Heart left ventricle (tissue), 16 donors: ENCODE results near the gene OR14J1. TPM values are rescaled to one million over a fixed set of nuclear protein-coding genes. Genes with fewer than 3 reads are reported as not detected.
"Not testable (repeated sequence)": the region's sequence is repeated elsewhere in the genome, so short reads cannot be mapped to it uniquely, and the experiment has no call there.

Experiments
- ATAC-seq, 4 donors: fragments of 200-7000 bp; cut with Tn5 transposase; one replicate each; pipeline ENCODE4 v1.9.1; 2020 to 2022; ENCODE audit warnings: moderate library complexity in 4 of 4, mild to moderate bottlenecking in 3 of 4, moderate number of reproducible peaks in 1 of 4
- DNase-seq, 5 donors: peaks; one replicate each; pipeline ENCODE4 v3.0.0-alpha.2; 2020
- H3K27ac ChIP-seq, 12 donors: fragments of 200-600 bp; sonication (generic) in 4 of 12; one replicate each; pipeline versions ENCODE4 v1.5.0 to v1.8.0; 2016 to 2022; ENCODE audit warnings: mild to moderate bottlenecking in 2 of 12
- H3K27me3 ChIP-seq, 9 donors: fragments of 200-600 bp; sonication (generic) in 2 of 9; one replicate each; pipeline versions ENCODE4 v1.5.1 to v1.8.0; 2016 to 2022; ENCODE audit warnings: mild to moderate bottlenecking in 3 of 9
- H3K36me3 ChIP-seq, 9 donors: fragments of 200-600 bp; sonication (generic) in 2 of 9; one replicate each; pipeline versions ENCODE4 v1.5.0 to v1.8.0; 2018 to 2022; ENCODE audit warnings: mild to moderate bottlenecking in 2 of 9
- H3K4me1 ChIP-seq, 12 donors: fragments of 200-600 bp; sonication (generic) in 4 of 12; one replicate each; pipeline versions ENCODE4 v1.5.0 to v1.8.0; 2016 to 2022; ENCODE audit warnings: mild to moderate bottlenecking in 3 of 12
- H3K4me3 ChIP-seq, 12 donors: fragments of 200-600 bp; sonication (generic) in 4 of 12; one replicate each; pipeline versions ENCODE4 v1.5.0 to v1.8.0; 2017 to 2022; ENCODE audit warnings: mild to moderate bottlenecking in 9 of 12, moderate library complexity in 4 of 12
- H3K9me3 ChIP-seq, 12 donors: fragments of 200-600 bp; sonication (generic) in 4 of 12; one replicate each; pipeline versions ENCODE4 v1.5.0 to v1.8.0; 2016 to 2022; ENCODE audit warnings: mild to moderate bottlenecking in 1 of 12
- CTCF ChIP-seq, 12 donors: fragments of 200-600 bp; sonication (generic) in 4 of 12; IDR thresholded peaks; one replicate each; pipeline versions ENCODE4 v1.5.0 to v1.8.0; 2018 to 2022; ENCODE audit warnings: antibody characterized with exemption in 12 of 12, mild to moderate bottlenecking in 5 of 12
- POLR2A ChIP-seq, 2 donors: fragments of 450-650 bp; IDR thresholded peaks; one replicate each; pipeline ENCODE4 v1.6.1; 2017; ENCODE audit warnings: antibody characterized with exemption in 2 of 2, mild to moderate bottlenecking in 2 of 2, moderate library complexity in 2 of 2
- WGBS, 4 donors: extraction: QIAGEN DNeasy Blood & Tissue Kit in 2 of 4; methylation state at CpG; one replicate each; pipeline versions ENCODE4 v1.1.5 to v1.1.7; 2013 to 2018; 5-methylcytosine and 5-hydroxymethylcytosine counted together
- intact Hi-C, 10 donors: fragments of 100-400 bp; cut with DNase I; formaldehyde crosslinking; loops; one replicate each; pipeline versions ENCODE4 v1.11.1 to v1.14.2; 2022
- polyA plus RNA-seq, 2 donors: library from polyadenylated mRNA; stranded (reverse); fragments of 200-250 nt; gene quantifications; one replicate each; pipeline ENCODE4 v1.2.3, GENCODE V29; 2013
- total RNA-seq, 9 donors: library from RNA; depleted of rRNA in 2 of 9; stranded (reverse); fragments of >200 nt in 2 of 9; fragmentation: NEBNext Ultra II Directional in 3 of 9; extraction: Animal tissue kit (Norgen Biotek cat#: 25700) in 3 of 9; gene quantifications; one replicate each; pipeline versions ENCODE4 v1.1.0 to v1.2.4, GENCODE V29; 2016 to 2023
- donor health status: ischemic (EF 13 %, LVEDD 7.1; RV severe dilation, severe dysfunction).
- donor health status: healthy with polysubstance abuse.
- donor health status: DM: no; HTN: yes; CAD: no.
- donor health status: DM: no; HTN: no; CAD: no.
- donor health status: ischemic (EF 25% LVEDD 6.9; RV normal size, moderate dysfunction).
- donor health status: ischemic (EF 25% LVEDD 5.7; RV mildly dilated, moderate dysfunction).
- donor health status: healthy.
- donor health status: DM: yes; HTN: yes; CAD: no.
- donor health status: ischemic (EF 35%, LVEDD 5.7; RV mildly dilated, moderate dysfunction).
- donor health status: nonischemic (EF 11% LVEDD 7.7; RV severe dilation, severe dysfunction).
- donor health status: DM: yes; HTN: yes; CAD: no.
- donor health status: PGD.
- donor health status: ischemic (EF 29% LVEDD 5.4; RV normal size, mild dysfunction).
- donor health status: nonischemic (EF 23%, LVEDD 6.1; RV moderate dilation, normal function).

The OR14J1 gene
- total and polyA plus RNA-seq, 11 donors: not detected

- H3K9me3 ChIP-seq: no peaks in the 10 kb centered on the region
- H3K27me3 ChIP-seq: no peaks in the 10 kb centered on the region
- WGBS, 4 donors: 75 to 79% (median 75%) methylated on average over 2 of the region's 2 CpGs
- no peak overlapping the region for H3K27ac ChIP-seq
- H3K36me3 ChIP-seq: no peaks in the 10 kb centered on the region
- DNase-seq: no peak
- H3K4me3 ChIP-seq: no peak overlapping the region
- TF ChIP-seq POLR2A (IDR thresholded peaks at IDR 0.05) (no peak), CTCF (IDR thresholded peaks at IDR 0.05) (no peak)
- no peaks in the 10 kb centered on the region for H3K4me1 ChIP-seq
- intact Hi-C loops: no loop called here
- ATAC-seq: no peak
Observed at GRCh38 chr6:29319931-29320330, 18.4 kb downstream of the OR14J1 start.

- ATAC-seq, H3K9me3 ChIP-seq: not testable (repeated sequence)
Observed at GRCh38 chr6:29323332-29323731, 21.8 kb downstream of the OR14J1 start.

GRCh38 chr6:29325777-29326176 is 24.3 kb downstream of the OR14J1 start:
- Histone ChIP-seq H3K36me3 (no peaks in the 10 kb centered on the region), H3K9me3 (no peaks in the 10 kb centered on the region), H3K27ac (no peak overlapping the region), H3K4me3 (no peak overlapping the region), H3K4me1 (no peaks in the 10 kb centered on the region), H3K27me3 (no peaks in the 10 kb centered on the region)
- intact Hi-C loops: no loop called here
- WGBS, 4 donors: 46 to 60% (median 58%) methylated on average over 4 of the region's 4 CpGs
- TF ChIP-seq CTCF (IDR thresholded peaks at IDR 0.05) (no peak), POLR2A (IDR thresholded peaks at IDR 0.05) (no peak)
- ATAC-seq: no peak
- no peak for DNase-seq

More at GRCh38 chr6:29323332-29323731, 21.8 kb downstream of the OR14J1 start:
- H3K4me1 ChIP-seq, intact Hi-C loops, H3K4me3 ChIP-seq, DNase-seq, H3K27me3 ChIP-seq, H3K27ac ChIP-seq, H3K36me3 ChIP-seq: not testable (repeated sequence)

GRCh38 chr6:29332676-29333075 is 31.2 kb downstream of the OR14J1 start:
- intact Hi-C loops: no loop called here
- peaks cover 0 to 5% (median 0%) of the 10 kb centered on the region in 12 donors for H3K9me3 ChIP-seq
- DNase-seq (no peak), ATAC-seq (no peak)
- no peaks in the 10 kb centered on the region for H3K36me3 ChIP-seq
- no peak overlapping the region for H3K4me3 ChIP-seq
- no peak overlapping the region for H3K27ac ChIP-seq
- no peaks in the 10 kb centered on the region for H3K27me3 ChIP-seq
- TF ChIP-seq CTCF (IDR thresholded peaks at IDR 0.05): no peak
- no peak for TF ChIP-seq POLR2A (IDR thresholded peaks at IDR 0.05)
- no peaks in the 10 kb centered on the region for H3K4me1 ChIP-seq

- peaks cover 0 to 5% (median 0%) of the 10 kb centered on the region in 12 donors for H3K9me3 ChIP-seq
- intact Hi-C loops: no loop called here
- no peaks in the 10 kb centered on the region for H3K27me3 ChIP-seq
- DNase-seq: no peak
- H3K36me3 ChIP-seq: no peaks in the 10 kb centered on the region
- WGBS, 4 donors: 64 to 70% (median 70%) methylated on average over 2 of the region's 2 CpGs
- TF ChIP-seq CTCF (IDR thresholded peaks at IDR 0.05) (no peak), POLR2A (IDR thresholded peaks at IDR 0.05) (no peak)
- no peaks in the 10 kb centered on the region for H3K4me1 ChIP-seq
- H3K4me3 ChIP-seq: no peak overlapping the region
- H3K27ac ChIP-seq: no peak overlapping the region
- no peak for ATAC-seq
Observed at GRCh38 chr6:29336269-29336668, 34.8 kb downstream of the OR14J1 start.
